ENCODE measurements around the gene INHBE.

DNA sequence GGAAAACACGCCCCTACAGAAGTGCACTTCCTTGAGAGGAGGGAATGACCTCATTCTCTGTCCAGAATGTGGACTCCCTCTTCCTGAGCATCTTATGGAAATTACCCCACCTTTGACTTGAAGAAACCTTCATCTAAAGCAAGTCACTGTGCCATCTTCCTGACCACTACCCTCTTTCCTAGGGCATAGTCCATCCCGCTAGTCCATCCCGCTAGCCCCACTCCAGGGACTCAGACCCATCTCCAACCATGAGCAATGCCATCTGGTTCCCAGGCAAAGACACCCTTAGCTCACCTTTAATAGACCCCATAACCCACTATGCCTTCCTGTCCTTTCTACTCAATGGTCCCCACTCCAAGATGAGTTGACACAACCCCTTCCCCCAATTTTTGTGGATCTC is 5.0 kb upstream of the INHBE start:
- TF ChIP-seq, protein P1, sequence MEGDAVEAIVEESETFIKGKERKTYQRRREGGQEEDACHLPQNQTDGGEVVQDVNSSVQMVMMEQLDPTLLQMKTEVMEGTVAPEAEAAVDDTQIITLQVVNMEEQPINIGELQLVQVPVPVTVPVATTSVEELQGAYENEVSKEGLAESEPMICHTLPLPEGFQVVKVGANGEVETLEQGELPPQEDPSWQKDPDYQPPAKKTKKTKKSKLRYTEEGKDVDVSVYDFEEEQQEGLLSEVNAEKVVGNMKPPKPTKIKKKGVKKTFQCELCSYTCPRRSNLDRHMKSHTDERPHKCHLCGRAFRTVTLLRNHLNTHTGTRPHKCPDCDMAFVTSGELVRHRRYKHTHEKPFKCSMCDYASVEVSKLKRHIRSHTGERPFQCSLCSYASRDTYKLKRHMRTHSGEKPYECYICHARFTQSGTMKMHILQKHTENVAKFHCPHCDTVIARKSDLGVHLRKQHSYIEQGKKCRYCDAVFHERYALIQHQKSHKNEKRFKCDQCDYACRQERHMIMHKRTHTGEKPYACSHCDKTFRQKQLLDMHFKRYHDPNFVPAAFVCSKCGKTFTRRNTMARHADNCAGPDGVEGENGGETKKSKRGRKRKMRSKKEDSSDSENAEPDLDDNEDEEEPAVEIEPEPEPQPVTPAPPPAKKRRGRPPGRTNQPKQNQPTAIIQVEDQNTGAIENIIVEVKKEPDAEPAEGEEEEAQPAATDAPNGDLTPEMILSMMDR (IDR thresholded peaks at IDR 0.05), result no peak
- TF ChIP-seq EP300 (IDR thresholded peaks at IDR 0.05) (no peak), POLR2A (IDR thresholded peaks at IDR 0.05) (no peak), POLR2AphosphoS5 (IDR thresholded peaks at IDR 0.05) (no peak)

Data from stomach (tissue), 4 donors.